Keratinocyte (primary cell): ENCODE results near the gene MYH15. TPM values are rescaled to one million over a fixed set of nuclear protein-coding genes. Genes with fewer than 3 reads are reported as not detected.

ENCODE experiments used
- DNase-seq: peaks from one replicate; pipeline ENCODE4 v3.0.0-alpha.2; 2011; ENCODE audit warnings: low read depth, missing footprints, low spot score
- FAIRE-seq: peaks from 2 replicates; lab custom pipeline; 2011; peaks lifted over from hg19 to GRCh38; lab: Jason Lieb, UNC
- H2AFZ ChIP-seq: 2 replicates; pipeline ENCODE4 v1.6.0; 2012; ENCODE audit warnings: low read length, control low read depth, inconsistent platforms; ENCODE audit not compliant: control insufficient read depth
- H3K27ac ChIP-seq: 2 replicates; pipeline ENCODE4 v1.5.1; 2011; ENCODE audit warnings: low read length; ENCODE audit not compliant: control insufficient read depth, insufficient read depth
- H3K27me3 ChIP-seq: 3 replicates; pipeline ENCODE4 v1.6.0; 2011; ENCODE audit warnings: low read length; ENCODE audit not compliant: control insufficient read depth, insufficient read depth; ENCODE audit errors: extremely low read depth
- H3K36me3 ChIP-seq, 2 experiments: 2 replicates in 1 of 2; 3 replicates in 1 of 2; pipeline ENCODE4 v1.5.1; 2011; ENCODE audit warnings: low read length in 2 of 2, mild to moderate bottlenecking in 1 of 2; ENCODE audit not compliant: control insufficient read depth in 2 of 2, insufficient read depth in 2 of 2; ENCODE audit errors: extremely low read depth in 1 of 2
- H3K4me1 ChIP-seq: 3 replicates; pipeline ENCODE4 v1.5.1; 2011; ENCODE audit warnings: low read length; ENCODE audit not compliant: control insufficient read depth, insufficient read depth; ENCODE audit errors: extremely low read depth
- H3K4me2 ChIP-seq: 3 replicates; pipeline ENCODE4 v1.6.0; 2011; ENCODE audit warnings: low read depth, low read length; ENCODE audit not compliant: control insufficient read depth, insufficient read depth; ENCODE audit errors: extremely low read depth
- H3K4me3 ChIP-seq, 3 experiments: fragments of 200-600 bp in 1 of 3; sonication (generic) in 1 of 3; 2 replicates in 2 of 3; 3 replicates in 1 of 3; pipeline ENCODE4 v1.5.1; 2011 to 2016; ENCODE audit warnings: low read length in 3 of 3, mild to moderate bottlenecking in 3 of 3, control low read depth in 2 of 3, inconsistent platforms in 1 of 3, low read depth in 1 of 3, mixed read lengths in 1 of 3, mixed run types in 1 of 3, moderate library complexity in 1 of 3; ENCODE audit not compliant: control insufficient read depth in 2 of 3, insufficient read depth in 2 of 3; ENCODE audit errors: extremely low read depth in 1 of 3
- H3K79me2 ChIP-seq: 2 replicates; pipeline ENCODE4 v1.6.0; 2012; ENCODE audit warnings: low read length; ENCODE audit not compliant: control insufficient read depth, insufficient read depth
- H3K9ac ChIP-seq: 3 replicates; pipeline ENCODE4 v1.6.0; 2011; ENCODE audit warnings: low read length; ENCODE audit not compliant: control insufficient read depth, insufficient read depth; ENCODE audit errors: extremely low read depth
- H3K9me1 ChIP-seq: 3 replicates; pipeline ENCODE4 v1.6.0; 2011; ENCODE audit warnings: low read length; ENCODE audit not compliant: control insufficient read depth, insufficient read depth; ENCODE audit errors: extremely low read depth
- H3K9me3 ChIP-seq: 2 replicates; pipeline ENCODE4 v1.5.1; 2012; ENCODE audit warnings: low read depth, low read length; ENCODE audit not compliant: control insufficient read depth
- H4K20me1 ChIP-seq: 3 replicates; pipeline ENCODE4 v1.6.0; 2011; ENCODE audit warnings: low read length; ENCODE audit not compliant: control insufficient read depth, insufficient read depth; ENCODE audit errors: extremely low read depth
- EZH2 ChIP-seq: IDR thresholded peaks from one replicate; pipeline ENCODE4 v1.6.1; 2012; ENCODE audit warnings: inconsistent platforms, mild to moderate bottlenecking, low read length, moderate library complexity
- dilution Hi-C: fragments of 300-500 bp; cut with MboI; formaldehyde crosslinking; loops from one replicate; pipeline ENCODE4 v1.7.0; 2020; ENCODE audit warnings: low sequenced_read_pairs; ENCODE audit not compliant: extremely low pct_ligation_motif_present
- polyA plus RNA-seq, 5 experiments: library from polyadenylated mRNA; depleted of rRNA in 3 of 5; stranded (reverse) in 3 of 5; stranded (forward) in 1 of 5; unstranded in 1 of 5; fragments of >200 nt; gene quantifications; 1 replicate in 1 of 5; 2 replicates in 3 of 5; 3 replicates in 1 of 5; pipeline versions ENCODE4 v1.2.1 to v1.2.3, GENCODE V29; 2011 to 2012; ENCODE audit warnings: missing spikeins in 2 of 5, low read depth in 1 of 5, low replicate concordance in 1 of 5
- TF ChIP-seq, protein P1 (sequence below), 3 experiments: IDR thresholded peaks in 1 of 3; conservative IDR thresholded peaks in 1 of 3; optimal IDR thresholded peaks in 1 of 3; 2 replicates in 2 of 3; 3 replicates in 1 of 3; pipeline versions ENCODE3 to v1.5.1; 2011; ENCODE audit warnings: low read length in 3 of 3, mild to moderate bottlenecking in 3 of 3, moderate library complexity in 2 of 3, control low read depth in 1 of 3, inconsistent platforms in 1 of 3; ENCODE audit not compliant: insufficient read depth in 2 of 3; ENCODE audit errors: extremely low read depth in 1 of 3

The MYH15 gene
- polyA plus RNA-seq, 1 donor (not counting 4 experiments of a cell fraction or from before 2014, with no cell fraction given) = 0.87 TPM

DNA sequence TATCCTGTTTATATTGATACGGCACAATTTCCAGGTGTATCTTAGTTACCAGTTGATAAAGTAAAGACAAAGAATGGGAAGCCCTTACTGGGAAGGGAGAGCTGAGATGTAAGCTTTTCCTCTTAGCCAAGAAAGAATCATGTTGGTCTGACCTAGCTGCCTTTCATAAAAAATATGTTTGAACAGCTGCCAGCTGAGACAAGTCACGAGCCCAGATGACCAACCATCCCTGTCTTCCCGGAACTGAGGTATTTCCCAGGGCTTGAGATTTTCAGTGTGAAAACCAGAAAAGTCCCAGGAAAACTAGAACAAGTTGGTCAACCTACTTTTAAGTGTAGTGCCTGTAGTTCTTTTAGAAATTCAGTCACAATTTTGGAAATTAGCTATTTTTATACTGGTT lies 3.6 kb upstream of the MYH15 start:
- dilution Hi-C loops = no loop called here
- Histone ChIP-seq H3K9me3 (no peaks in the 10 kb centered on the region), H3K79me2 (no peaks in the 10 kb centered on the region), H3K9me1 (no peaks in the 10 kb centered on the region), H3K36me3 (no peaks in the 10 kb centered on the region), H3K27me3 (no peaks in the 10 kb centered on the region), H2AFZ (no peak overlapping the region), H3K27ac (no peak overlapping the region), H3K4me3 (no peak overlapping the region), H4K20me1 (no peaks in the 10 kb centered on the region), H3K4me2 (no peak overlapping the region), H3K4me1 (no peaks in the 10 kb centered on the region), H3K9ac (no peak overlapping the region)
- no peak for DNase-seq
- no peak for TF ChIP-seq EZH2
- TF ChIP-seq, protein P1, sequence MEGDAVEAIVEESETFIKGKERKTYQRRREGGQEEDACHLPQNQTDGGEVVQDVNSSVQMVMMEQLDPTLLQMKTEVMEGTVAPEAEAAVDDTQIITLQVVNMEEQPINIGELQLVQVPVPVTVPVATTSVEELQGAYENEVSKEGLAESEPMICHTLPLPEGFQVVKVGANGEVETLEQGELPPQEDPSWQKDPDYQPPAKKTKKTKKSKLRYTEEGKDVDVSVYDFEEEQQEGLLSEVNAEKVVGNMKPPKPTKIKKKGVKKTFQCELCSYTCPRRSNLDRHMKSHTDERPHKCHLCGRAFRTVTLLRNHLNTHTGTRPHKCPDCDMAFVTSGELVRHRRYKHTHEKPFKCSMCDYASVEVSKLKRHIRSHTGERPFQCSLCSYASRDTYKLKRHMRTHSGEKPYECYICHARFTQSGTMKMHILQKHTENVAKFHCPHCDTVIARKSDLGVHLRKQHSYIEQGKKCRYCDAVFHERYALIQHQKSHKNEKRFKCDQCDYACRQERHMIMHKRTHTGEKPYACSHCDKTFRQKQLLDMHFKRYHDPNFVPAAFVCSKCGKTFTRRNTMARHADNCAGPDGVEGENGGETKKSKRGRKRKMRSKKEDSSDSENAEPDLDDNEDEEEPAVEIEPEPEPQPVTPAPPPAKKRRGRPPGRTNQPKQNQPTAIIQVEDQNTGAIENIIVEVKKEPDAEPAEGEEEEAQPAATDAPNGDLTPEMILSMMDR (optimal IDR thresholded peaks at IDR 0.05 in 1 of 3, IDR thresholded peaks at IDR 0.05 in 1 of 3, conservative IDR thresholded peaks at IDR 0.05 in 1 of 3; ENCODE audit: extremely low read depth in 1 of 3, insufficient read depth in 2 of 3, low read length in 3 of 3) = no peak
- no peak for FAIRE-seq

DNA sequence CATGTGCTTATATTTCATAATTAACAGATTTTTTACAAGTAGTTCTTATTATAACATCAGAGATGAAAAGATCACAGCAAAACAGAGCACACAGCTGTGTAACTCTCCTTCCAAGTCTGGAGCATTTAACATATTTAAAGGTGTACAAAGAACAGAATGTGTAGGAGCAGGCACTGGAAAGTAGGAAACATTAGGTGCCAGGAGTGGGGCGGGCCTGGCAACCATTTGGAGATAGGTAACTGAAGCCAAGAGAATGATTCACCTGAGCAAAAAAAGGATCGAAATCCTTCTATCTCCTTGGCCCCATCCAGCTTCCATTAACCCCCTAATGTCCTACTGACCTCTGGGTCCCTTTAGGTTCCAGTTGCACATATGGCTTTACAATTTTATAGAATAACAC lies 2.3 kb upstream of the MYH15 start:
- H3K79me2 ChIP-seq = no peaks in the 10 kb centered on the region
- no peak overlapping the region for H3K27ac ChIP-seq
- H3K9ac ChIP-seq = no peak overlapping the region
- dilution Hi-C loops = no loop called here
- no peak overlapping the region for H2AFZ ChIP-seq
- FAIRE-seq (no peak), DNase-seq (no peak)
- no peaks in the 10 kb centered on the region for H3K4me1 ChIP-seq
- TF ChIP-seq EZH2 = no peak
- TF ChIP-seq, protein P1 (optimal IDR thresholded peaks at IDR 0.05 in 1 of 3, IDR thresholded peaks at IDR 0.05 in 1 of 3, conservative IDR thresholded peaks at IDR 0.05 in 1 of 3; ENCODE audit: extremely low read depth in 1 of 3, insufficient read depth in 2 of 3, low read length in 3 of 3) = no peak
- H3K9me1 ChIP-seq = no peaks in the 10 kb centered on the region
- H3K27me3 ChIP-seq = no peaks in the 10 kb centered on the region
- H3K36me3 ChIP-seq = no peaks in the 10 kb centered on the region
- H4K20me1 ChIP-seq = no peaks in the 10 kb centered on the region
- H3K4me2 ChIP-seq = no peak overlapping the region
- H3K9me3 ChIP-seq = no peaks in the 10 kb centered on the region
- no peak overlapping the region for H3K4me3 ChIP-seq
